22Rv1 (cell line): ENCODE results near the gene SLC10A3.

Source experiments
- CTCF ChIP-seq: fragments of 450-650 bp; IDR thresholded peaks from 2 replicates; pipeline ENCODE4 v1.5.1; 2017; ENCODE audit warnings: mild to moderate bottlenecking
- ZFX ChIP-seq: fragments of 450-650 bp; IDR thresholded peaks from 2 replicates; pipeline ENCODE4 v1.6.1; 2017; ENCODE audit warnings: antibody characterized with exemption, borderline replicate concordance

GRCh38 chrX:154484255-154485149 lies 5.9 kb downstream of the SLC10A3 start:
- no peak for TF ChIP-seq CTCF
- no peak for TF ChIP-seq ZFX
